SK-N-SH (cell line): ENCODE data around the gene NRCAM. TPM values are rescaled to one million over a fixed set of nuclear protein-coding genes. Genes with fewer than 3 reads are reported as not detected.

Experiments used
- CTCF ChIA-PET: fragments of 300-600, 350-600 bp; formaldehyde crosslinking; extraction: SDS; loops from one replicate; lab custom pipeline; 2021; lab: Yijun Ruan, JAX
- POLR2A ChIA-PET: fragments of 350-600 bp; sonication (Branson Sonifier 250); formaldehyde crosslinking; extraction: SDS; loops from one replicate; lab custom pipeline; 2020; ENCODE audit warnings: antibody characterized with exemption, inconsistent platforms; lab: Yijun Ruan, JAX
- DNase-seq: peaks from one replicate; pipeline ENCODE4 v3.0.0; 2012
- H2AFZ ChIP-seq: fragments of 200-600 bp; sonication (generic); 2 replicates; pipeline ENCODE4 v1.8.1; 2016; ENCODE audit warnings: antibody characterized with exemption, mild to moderate bottlenecking, low read depth
- H3F3A ChIP-seq: fragments of 200-600 bp; sonication (generic); replicated peaks from 2 replicates; pipeline ENCODE3; 2016; ENCODE audit warnings: antibody characterized with exemption, mild to moderate bottlenecking; ENCODE audit not compliant: insufficient read depth
- H3K27ac ChIP-seq, 2 experiments: fragments of 200-500 bp in 1 of 2; fragments of 200-600 bp in 1 of 2; sonication (Bioruptor generic) in 1 of 2; sonication (generic), shearing (Covaris generic) in 1 of 2; 2 replicates each; pipeline versions ENCODE4 v1.5.1 to v1.6.1; 2014 to 2016; ENCODE audit warnings: low read depth in 2 of 2, inconsistent platforms in 1 of 2, low read length in 1 of 2, mild to moderate bottlenecking in 1 of 2, mixed read lengths in 1 of 2
- H3K27me3 ChIP-seq: fragments of 200-600 bp; sonication (generic), shearing (Covaris generic); 2 replicates; pipeline ENCODE4 v1.6.1; 2016; ENCODE audit warnings: mixed run types; ENCODE audit not compliant: insufficient read depth
- H3K36me3 ChIP-seq, 2 experiments: fragments of 200-500 bp in 1 of 2; fragments of 200-600 bp in 1 of 2; sonication (Bioruptor generic) in 1 of 2; sonication (generic) in 1 of 2; replicated peaks in 1 of 2; 2 replicates each; pipeline versions ENCODE3 to v1.5.1; 2014 to 2016; ENCODE audit warnings: low read length in 1 of 2, mild to moderate bottlenecking in 1 of 2; ENCODE audit not compliant: insufficient read depth in 2 of 2, control insufficient read depth in 1 of 2
- H3K4me1 ChIP-seq, 2 experiments: fragments of 200-500 bp in 1 of 2; fragments of 200-600 bp in 1 of 2; sonication (Bioruptor generic) in 1 of 2; sonication (generic), shearing (Covaris generic) in 1 of 2; 2 replicates each; pipeline versions ENCODE4 v1.5.1 to v1.6.1; 2014 to 2016; ENCODE audit warnings: low read depth in 1 of 2, low read length in 1 of 2, mixed run types in 1 of 2; ENCODE audit not compliant: insufficient read depth in 2 of 2, control insufficient read depth in 1 of 2
- H3K4me2 ChIP-seq: fragments of 200-600 bp; sonication (generic), shearing (Covaris generic); 2 replicates; pipeline ENCODE4 v1.6.1; 2017; ENCODE audit warnings: mixed run types
- H3K4me3 ChIP-seq, 2 experiments: fragments of 200-500 bp in 1 of 2; fragments of 200-600 bp in 1 of 2; sonication (Bioruptor generic) in 1 of 2; sonication (generic), shearing (Covaris generic) in 1 of 2; 2 replicates each; pipeline versions ENCODE4 v1.5.1 to v1.8.1; 2014 to 2016; ENCODE audit warnings: low read depth in 2 of 2, inconsistent platforms in 1 of 2, low read length in 1 of 2, mild to moderate bottlenecking in 1 of 2, mixed read lengths in 1 of 2, moderate library complexity in 1 of 2
- H3K79me2 ChIP-seq: fragments of 200-600 bp; sonication (generic); 2 replicates; pipeline ENCODE4 v1.8.1; 2017; ENCODE audit warnings: mild to moderate bottlenecking; ENCODE audit not compliant: insufficient read depth
- H3K9ac ChIP-seq: fragments of 200-600 bp; sonication (generic); 2 replicates; pipeline ENCODE4 v1.6.1; 2017; ENCODE audit warnings: mixed run types
- H3K9me2 ChIP-seq: fragments of 200-600 bp; sonication (generic); 2 replicates; pipeline ENCODE4 v1.6.1; 2017; ENCODE audit warnings: mixed run types
- H3K9me3 ChIP-seq: fragments of 200-600 bp; sonication (generic); 2 replicates; pipeline ENCODE4 v1.6.1; 2017; ENCODE audit warnings: mixed run types, mild to moderate bottlenecking, moderate library complexity
- H4K20me1 ChIP-seq: fragments of 200-600 bp; sonication (generic); 2 replicates; pipeline ENCODE4 v1.6.1; 2017; ENCODE audit warnings: mild to moderate bottlenecking, mixed run types; ENCODE audit not compliant: insufficient read depth
- CTCF ChIP-seq: fragments of 200-600 bp; sonication (generic); IDR thresholded peaks from 2 replicates; pipeline ENCODE4 v1.6.1; 2017; ENCODE audit warnings: antibody characterized with exemption, mild to moderate bottlenecking, moderate library complexity
- EP300 ChIP-seq, 2 experiments: IDR thresholded peaks; 2 replicates each; pipeline versions ENCODE4 v1.4.0 to v1.6.1; 2012; ENCODE audit warnings: borderline replicate concordance in 1 of 2, low read depth in 1 of 2, low read length in 1 of 2
- FOXM1 ChIP-seq: IDR thresholded peaks from 2 replicates; pipeline ENCODE4 v1.4.0; 2012; ENCODE audit warnings: low read depth, mild to moderate bottlenecking
- GATA2 ChIP-seq: sonication (generic); formaldehyde crosslinking; IDR thresholded peaks from 2 replicates; pipeline ENCODE4 v1.5.0; 2020; ENCODE audit warnings: mild to moderate bottlenecking, missing genetic modification reagents
- MAX ChIP-seq: IDR thresholded peaks from 2 replicates; pipeline ENCODE4 v1.4.0; 2012; ENCODE audit warnings: low read depth
- MEF2A ChIP-seq: IDR thresholded peaks from 2 replicates; pipeline ENCODE4 v1.4.0; 2012; ENCODE audit warnings: low read depth, borderline replicate concordance
- MXI1 ChIP-seq: IDR thresholded peaks from 2 replicates; pipeline ENCODE4 v1.6.1; 2012; ENCODE audit warnings: mild to moderate bottlenecking, low read depth, low read length, improper control_type of control experiment
- NFIC ChIP-seq: IDR thresholded peaks from 2 replicates; pipeline ENCODE4 v1.4.0; 2012; ENCODE audit warnings: borderline replicate concordance
- RAD21 ChIP-seq: IDR thresholded peaks from 2 replicates; pipeline ENCODE4 v1.6.1; 2012; ENCODE audit warnings: mild to moderate bottlenecking, low read length
- RCOR1 ChIP-seq: fragments of 150-350 bp; IDR thresholded peaks from 2 replicates; pipeline ENCODE4 v1.6.1; 2017; ENCODE audit warnings: antibody characterized with exemption, low read length
- SMC3 ChIP-seq: IDR thresholded peaks from 2 replicates; pipeline ENCODE4 v1.6.1; 2012; ENCODE audit warnings: low read depth, low read length, improper control_type of control experiment
- TCF12 ChIP-seq: IDR thresholded peaks from 2 replicates; pipeline ENCODE4 v1.4.0; 2012
- YY1 ChIP-seq: IDR thresholded peaks from 2 replicates; pipeline ENCODE4 v1.4.0; 2012; ENCODE audit warnings: low read depth, mild to moderate bottlenecking
- WGBS: methylation state at CpG from one replicate; pipeline ENCODE4 v1.1.6; 2017; ENCODE audit warnings: low lambda C conversion rate; 5-methylcytosine and 5-hydroxymethylcytosine counted together
- polyA plus RNA-seq, 3 experiments: library from polyadenylated mRNA; depleted of rRNA; stranded (reverse); fragments of >200 nt; gene quantifications; 2 replicates each; pipeline ENCODE4 v1.2.3, GENCODE V29; 2012
- TF ChIP-seq, protein P1 (sequence below): IDR thresholded peaks from 2 replicates; pipeline ENCODE4 v1.4.0; 2012; ENCODE audit warnings: low read depth, borderline replicate concordance
- TF ChIP-seq, protein P2 (sequence below): fragments of 150-350 bp; IDR thresholded peaks from 2 replicates; pipeline ENCODE4 v1.6.1; 2017; ENCODE audit warnings: antibody characterized with exemption, low read length, low read depth, borderline replicate concordance

Gene NRCAM
- polyA plus RNA-seq, 1 of the 3 experiments (the other 2 are of a cell fraction): 1.1 TPM

GRCh38 chr7:108109221-108109908, 346.9 kb downstream of the NRCAM start:
- WGBS: 70% methylated on average over 2 of the region's 2 CpGs
- Histone ChIP-seq H3K9ac (no peak overlapping the region), H3K9me2 (no peaks in the 10 kb centered on the region), H3K36me3 (no peaks in the 10 kb centered on the region), H4K20me1 (no peaks in the 10 kb centered on the region), H3K9me3 (no peaks in the 10 kb centered on the region), H2AFZ (no peak overlapping the region), H3K27me3 (no peaks in the 10 kb centered on the region)
- TF ChIP-seq, protein P1, sequence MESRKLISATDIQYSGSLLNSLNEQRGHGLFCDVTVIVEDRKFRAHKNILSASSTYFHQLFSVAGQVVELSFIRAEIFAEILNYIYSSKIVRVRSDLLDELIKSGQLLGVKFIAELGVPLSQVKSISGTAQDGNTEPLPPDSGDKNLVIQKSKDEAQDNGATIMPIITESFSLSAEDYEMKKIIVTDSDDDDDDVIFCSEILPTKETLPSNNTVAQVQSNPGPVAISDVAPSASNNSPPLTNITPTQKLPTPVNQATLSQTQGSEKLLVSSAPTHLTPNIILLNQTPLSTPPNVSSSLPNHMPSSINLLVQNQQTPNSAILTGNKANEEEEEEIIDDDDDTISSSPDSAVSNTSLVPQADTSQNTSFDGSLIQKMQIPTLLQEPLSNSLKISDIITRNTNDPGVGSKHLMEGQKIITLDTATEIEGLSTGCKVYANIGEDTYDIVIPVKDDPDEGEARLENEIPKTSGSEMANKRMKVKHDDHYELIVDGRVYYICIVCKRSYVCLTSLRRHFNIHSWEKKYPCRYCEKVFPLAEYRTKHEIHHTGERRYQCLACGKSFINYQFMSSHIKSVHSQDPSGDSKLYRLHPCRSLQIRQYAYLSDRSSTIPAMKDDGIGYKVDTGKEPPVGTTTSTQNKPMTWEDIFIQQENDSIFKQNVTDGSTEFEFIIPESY: no peak
- TF ChIP-seq CTCF: peak; percentile 54
- TF ChIP-seq, protein P2, sequence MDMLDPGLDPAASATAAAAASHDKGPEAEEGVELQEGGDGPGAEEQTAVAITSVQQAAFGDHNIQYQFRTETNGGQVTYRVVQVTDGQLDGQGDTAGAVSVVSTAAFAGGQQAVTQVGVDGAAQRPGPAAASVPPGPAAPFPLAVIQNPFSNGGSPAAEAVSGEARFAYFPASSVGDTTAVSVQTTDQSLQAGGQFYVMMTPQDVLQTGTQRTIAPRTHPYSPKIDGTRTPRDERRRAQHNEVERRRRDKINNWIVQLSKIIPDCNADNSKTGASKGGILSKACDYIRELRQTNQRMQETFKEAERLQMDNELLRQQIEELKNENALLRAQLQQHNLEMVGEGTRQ: no peak
- TF ChIP-seq NFIC: no peak
- TF ChIP-seq TCF12: no peak
- TF ChIP-seq RAD21: peak; percentile 69
- no peak for TF ChIP-seq FOXM1
- peak; percentile 55 for TF ChIP-seq SMC3
- no peak for TF ChIP-seq MEF2A
- TF ChIP-seq GATA2 (CRISPR knock-in tag): no peak
- no peak for TF ChIP-seq EP300 (IDR thresholded peaks at IDR 0.05; ENCODE audit: borderline replicate concordance in 1 of 2, low read depth in 1 of 2, low read length in 1 of 2)
- no peak for TF ChIP-seq MAX
- TF ChIP-seq MXI1: no peak
- TF ChIP-seq YY1: no peak
- no peak for TF ChIP-seq RCOR1
- TF ChIP-seq, all 33 proteins: peak for 3
- no peaks in the 10 kb centered on the region for H3K79me2 ChIP-seq
- peaks cover 0 to 2% of the 10 kb centered on the region in 2 experiments; a peak in 1 of 4 replicates for H3K4me1 ChIP-seq
- no peak overlapping the region for H3K27ac ChIP-seq
- peak; percentile 55 for DNase-seq
- H3K4me3 ChIP-seq: no peak overlapping the region
- ChIA-PET CTCF (interaction anchor here (0.5 to 3.8 kb wide), 16 partner anchors 10 to 388 kb away, joined by 3 to 29 read pairs (median 3); partner anchors contain the start of gene LAMB4), POLR2A (interaction anchor here (0.6 kb wide), 1 partner anchor 10 kb away, joined by 3 read pairs; no protein-coding TSS in a partner anchor)
- no peaks in the 10 kb centered on the region for H3F3A ChIP-seq
- H3K4me2 ChIP-seq: no peak overlapping the region
